ENCODE data around the gene PCNX2. TPM values are rescaled to one million over a fixed set of nuclear protein-coding genes. Genes with fewer than 3 reads are reported as not detected.

The PCNX2 gene
- total RNA-seq, 1 donor from 2014 or later = 23.5 TPM

- no peaks in the 10 kb centered on the region for H3K27me3 ChIP-seq (ENCODE audit: control insufficient read depth in 3 of 3, insufficient read depth in 3 of 3, low read length in 3 of 3)
- H3K36me3 ChIP-seq (ENCODE audit: control insufficient read depth in 3 of 3, insufficient read depth in 3 of 3, low read length in 3 of 3) = no peaks in the 10 kb centered on the region
- no peak overlapping the region for H3K27ac ChIP-seq (ENCODE audit: low read depth, low read length)
- no peaks in the 10 kb centered on the region for H3K9me3 ChIP-seq (ENCODE audit: control insufficient read depth in 3 of 3, low read length in 3 of 3)
- no peak overlapping the region for H3K9ac ChIP-seq (ENCODE audit: low read depth in 1 of 3, low read length in 3 of 3)
- no peak overlapping the region for H3K4me3 ChIP-seq (ENCODE audit: low read length in 3 of 3)
- no peaks in the 10 kb centered on the region for H3K4me1 ChIP-seq (ENCODE audit: control insufficient read depth in 3 of 3, insufficient read depth in 3 of 3, low read length in 3 of 3)
Measured at GRCh38 chr1:233038581-233038980, 256.9 kb downstream of the PCNX2 start.

- no peak overlapping the region for H3K4me3 ChIP-seq (ENCODE audit: low read length in 3 of 3)
Measured at GRCh38 chr1:233037843-233038242, 257.7 kb downstream of the PCNX2 start.

GRCh38 chr1:233034836-233035235 lies 260.7 kb downstream of the PCNX2 start:
- no peaks in the 10 kb centered on the region for H3K27me3 ChIP-seq (ENCODE audit: control insufficient read depth in 3 of 3, insufficient read depth in 3 of 3, low read length in 3 of 3)
- H3K9ac ChIP-seq (ENCODE audit: low read depth in 1 of 3, low read length in 3 of 3) = no peak overlapping the region
- H3K36me3 ChIP-seq (ENCODE audit: control insufficient read depth in 3 of 3, insufficient read depth in 3 of 3, low read length in 3 of 3) = no peaks in the 10 kb centered on the region
- no peaks in the 10 kb centered on the region for H3K9me3 ChIP-seq (ENCODE audit: control insufficient read depth in 3 of 3, low read length in 3 of 3)
- no peak overlapping the region for H3K4me3 ChIP-seq (ENCODE audit: low read length in 3 of 3)
- peaks cover 0 to 4% (median 0%) of the 10 kb centered on the region in 3 donors for H3K4me1 ChIP-seq (ENCODE audit: control insufficient read depth in 3 of 3, insufficient read depth in 3 of 3, low read length in 3 of 3)
- H3K27ac ChIP-seq (ENCODE audit: low read depth, low read length) = no peak overlapping the region

More at GRCh38 chr1:233037843-233038242, 257.7 kb downstream of the PCNX2 start:
- Histone ChIP-seq H3K36me3 (ENCODE audit: control insufficient read depth in 3 of 3, insufficient read depth in 3 of 3, low read length in 3 of 3) (no peaks in the 10 kb centered on the region), H3K4me1 (ENCODE audit: control insufficient read depth in 3 of 3, insufficient read depth in 3 of 3, low read length in 3 of 3) (peaks cover 0 to 3% (median 0%) of the 10 kb centered on the region in 3 donors), H3K27ac (ENCODE audit: low read depth, low read length) (no peak overlapping the region), H3K9ac (ENCODE audit: low read depth in 1 of 3, low read length in 3 of 3) (no peak overlapping the region), H3K27me3 (ENCODE audit: control insufficient read depth in 3 of 3, insufficient read depth in 3 of 3, low read length in 3 of 3) (no peaks in the 10 kb centered on the region), H3K9me3 (ENCODE audit: control insufficient read depth in 3 of 3, low read length in 3 of 3) (no peaks in the 10 kb centered on the region)

GRCh38 chr1:233033361-233033760 lies 262.2 kb downstream of the PCNX2 start:
- peaks cover 0 to 4% (median 0%) of the 10 kb centered on the region in 3 donors for H3K4me1 ChIP-seq (ENCODE audit: control insufficient read depth in 3 of 3, insufficient read depth in 3 of 3, low read length in 3 of 3)
- no peak overlapping the region for H3K9ac ChIP-seq (ENCODE audit: low read depth in 1 of 3, low read length in 3 of 3)

GRCh38 chr1:233032916-233033315 lies 262.6 kb downstream of the PCNX2 start:
- no peaks in the 10 kb centered on the region for H3K27me3 ChIP-seq (ENCODE audit: control insufficient read depth in 3 of 3, insufficient read depth in 3 of 3, low read length in 3 of 3)

More at GRCh38 chr1:233033361-233033760, 262.2 kb downstream of the PCNX2 start:
- no peak overlapping the region for H3K27ac ChIP-seq (ENCODE audit: low read depth, low read length)
- H3K27me3 ChIP-seq (ENCODE audit: control insufficient read depth in 3 of 3, insufficient read depth in 3 of 3, low read length in 3 of 3) = no peaks in the 10 kb centered on the region
- no peaks in the 10 kb centered on the region for H3K36me3 ChIP-seq (ENCODE audit: control insufficient read depth in 3 of 3, insufficient read depth in 3 of 3, low read length in 3 of 3)
- H3K4me3 ChIP-seq (ENCODE audit: low read length in 3 of 3) = no peak overlapping the region
- H3K9me3 ChIP-seq (ENCODE audit: control insufficient read depth in 3 of 3, low read length in 3 of 3) = no peaks in the 10 kb centered on the region

GRCh38 chr1:233031521-233031920 lies 264.0 kb downstream of the PCNX2 start:
- Histone ChIP-seq H3K9ac (ENCODE audit: low read depth in 1 of 3, low read length in 3 of 3) (no peak overlapping the region), H3K27ac (ENCODE audit: low read depth, low read length) (no peak overlapping the region), H3K36me3 (ENCODE audit: control insufficient read depth in 3 of 3, insufficient read depth in 3 of 3, low read length in 3 of 3) (no peaks in the 10 kb centered on the region), H3K9me3 (ENCODE audit: control insufficient read depth in 3 of 3, low read length in 3 of 3) (no peaks in the 10 kb centered on the region), H3K4me3 (ENCODE audit: low read length in 3 of 3) (no peak overlapping the region), H3K4me1 (ENCODE audit: control insufficient read depth in 3 of 3, insufficient read depth in 3 of 3, low read length in 3 of 3) (peaks cover 0 to 4% (median 0%) of the 10 kb centered on the region in 3 donors), H3K27me3 (ENCODE audit: control insufficient read depth in 3 of 3, insufficient read depth in 3 of 3, low read length in 3 of 3) (no peaks in the 10 kb centered on the region)

More at GRCh38 chr1:233032916-233033315, 262.6 kb downstream of the PCNX2 start:
- H3K4me3 ChIP-seq (ENCODE audit: low read length in 3 of 3) = no peak overlapping the region
- H3K36me3 ChIP-seq (ENCODE audit: control insufficient read depth in 3 of 3, insufficient read depth in 3 of 3, low read length in 3 of 3) = no peaks in the 10 kb centered on the region
- H3K9ac ChIP-seq (ENCODE audit: low read depth in 1 of 3, low read length in 3 of 3) = no peak overlapping the region
- no peaks in the 10 kb centered on the region for H3K9me3 ChIP-seq (ENCODE audit: control insufficient read depth in 3 of 3, low read length in 3 of 3)
- no peak overlapping the region for H3K27ac ChIP-seq (ENCODE audit: low read depth, low read length)
- H3K4me1 ChIP-seq (ENCODE audit: control insufficient read depth in 3 of 3, insufficient read depth in 3 of 3, low read length in 3 of 3) = peaks cover 0 to 4% (median 0%) of the 10 kb centered on the region in 3 donors

GRCh38 chr1:233027046-233027445 lies 268.5 kb downstream of the PCNX2 start:
- Histone ChIP-seq H3K27ac (ENCODE audit: low read depth, low read length) (no peak overlapping the region), H3K36me3 (ENCODE audit: control insufficient read depth in 3 of 3, insufficient read depth in 3 of 3, low read length in 3 of 3) (no peaks in the 10 kb centered on the region), H3K4me3 (ENCODE audit: low read length in 3 of 3) (no peak overlapping the region), H3K9me3 (ENCODE audit: control insufficient read depth in 3 of 3, low read length in 3 of 3) (no peaks in the 10 kb centered on the region), H3K4me1 (ENCODE audit: control insufficient read depth in 3 of 3, insufficient read depth in 3 of 3, low read length in 3 of 3) (no peaks in the 10 kb centered on the region), H3K27me3 (ENCODE audit: control insufficient read depth in 3 of 3, insufficient read depth in 3 of 3, low read length in 3 of 3) (no peaks in the 10 kb centered on the region), H3K9ac (ENCODE audit: low read depth in 1 of 3, low read length in 3 of 3) (no peak overlapping the region)

GRCh38 chr1:233025567-233025966 lies 270.0 kb downstream of the PCNX2 start:
- Histone ChIP-seq H3K9me3 (ENCODE audit: control insufficient read depth in 3 of 3, low read length in 3 of 3) (no peaks in the 10 kb centered on the region), H3K4me3 (ENCODE audit: low read length in 3 of 3) (no peak overlapping the region), H3K9ac (ENCODE audit: low read depth in 1 of 3, low read length in 3 of 3) (no peak overlapping the region), H3K27me3 (ENCODE audit: control insufficient read depth in 3 of 3, insufficient read depth in 3 of 3, low read length in 3 of 3) (no peaks in the 10 kb centered on the region), H3K4me1 (ENCODE audit: control insufficient read depth in 3 of 3, insufficient read depth in 3 of 3, low read length in 3 of 3) (peaks cover 0 to 2% (median 0%) of the 10 kb centered on the region in 3 donors), H3K27ac (ENCODE audit: low read depth, low read length) (no peak overlapping the region), H3K36me3 (ENCODE audit: control insufficient read depth in 3 of 3, insufficient read depth in 3 of 3, low read length in 3 of 3) (no peaks in the 10 kb centered on the region)

- Histone ChIP-seq H3K27ac (ENCODE audit: low read depth, low read length) (no peak overlapping the region), H3K9me3 (ENCODE audit: control insufficient read depth in 3 of 3, low read length in 3 of 3) (no peaks in the 10 kb centered on the region), H3K9ac (ENCODE audit: low read depth in 1 of 3, low read length in 3 of 3) (no peak overlapping the region), H3K36me3 (ENCODE audit: control insufficient read depth in 3 of 3, insufficient read depth in 3 of 3, low read length in 3 of 3) (no peaks in the 10 kb centered on the region), H3K4me3 (ENCODE audit: low read length in 3 of 3) (no peak overlapping the region), H3K27me3 (ENCODE audit: control insufficient read depth in 3 of 3, insufficient read depth in 3 of 3, low read length in 3 of 3) (no peaks in the 10 kb centered on the region), H3K4me1 (ENCODE audit: control insufficient read depth in 3 of 3, insufficient read depth in 3 of 3, low read length in 3 of 3) (peaks cover 0 to 4% (median 3%) of the 10 kb centered on the region in 3 donors)
Measured at GRCh38 chr1:233025157-233025556, 270.4 kb downstream of the PCNX2 start.

- Histone ChIP-seq H3K27me3 (ENCODE audit: control insufficient read depth in 3 of 3, insufficient read depth in 3 of 3, low read length in 3 of 3) (no peaks in the 10 kb centered on the region), H3K27ac (ENCODE audit: low read depth, low read length) (no peak overlapping the region), H3K9me3 (ENCODE audit: control insufficient read depth in 3 of 3, low read length in 3 of 3) (no peaks in the 10 kb centered on the region), H3K4me1 (ENCODE audit: control insufficient read depth in 3 of 3, insufficient read depth in 3 of 3, low read length in 3 of 3) (peaks cover 4 to 5% (median 5%) of the 10 kb centered on the region in 3 donors), H3K4me3 (ENCODE audit: low read length in 3 of 3) (no peak overlapping the region), H3K36me3 (ENCODE audit: control insufficient read depth in 3 of 3, insufficient read depth in 3 of 3, low read length in 3 of 3) (no peaks in the 10 kb centered on the region), H3K9ac (ENCODE audit: low read depth in 1 of 3, low read length in 3 of 3) (no peak overlapping the region)
Measured at GRCh38 chr1:233024199-233024598, 271.3 kb downstream of the PCNX2 start.

All from skeletal muscle tissue (tissue), 4 donors.